OCI-M1 (cell line): ENCODE results near the gene ALCAM.
A peak's percentile ranks its signal among the peaks of the same experiment; 100 is the strongest.

Experiments
- DNase-seq: peaks from one replicate; lab custom pipeline; 2025; lab: John Stamatoyannopoulos, UW

Gene ALCAM

GRCh38 chr3:105366326-105367062 is at the start of gene ALCAM:
TSS of gene ALCAM (plus strand) at chr3:105366909.
- DNase-seq, result peak; percentile 92

- no peak for DNase-seq
Measured at GRCh38 chr3:105317841-105318240, 48.9 kb upstream of the ALCAM start.

GRCh38 chr3:105322570-105323273 is 44.0 kb upstream of the ALCAM start:
- DNase-seq, result no peak

GRCh38 chr3:105323274-105323599 is 43.5 kb upstream of the ALCAM start:
- DNase-seq, result no peak

- no peak for DNase-seq
Measured at GRCh38 chr3:105324951-105325350, 41.8 kb upstream of the ALCAM start.

GRCh38 chr3:105327662-105328337 is 38.9 kb upstream of the ALCAM start:
- peak; percentile 8 for DNase-seq

- DNase-seq, result no peak
Measured at GRCh38 chr3:105328338-105328730, 38.4 kb upstream of the ALCAM start.

GRCh38 chr3:105332961-105333360 is 33.7 kb upstream of the ALCAM start:
- no peak for DNase-seq

- DNase-seq, result no peak
Measured at GRCh38 chr3:105334138-105334882, 32.4 kb upstream of the ALCAM start.

- no peak for DNase-seq
Measured at GRCh38 chr3:105339946-105340345, 26.8 kb upstream of the ALCAM start.

- no peak for DNase-seq
Measured at GRCh38 chr3:105343991-105344390, 22.7 kb upstream of the ALCAM start.

GRCh38 chr3:105345156-105345555 is 21.6 kb upstream of the ALCAM start:
- DNase-seq, result no peak

- no peak for DNase-seq
Measured at GRCh38 chr3:105347625-105348302, 18.9 kb upstream of the ALCAM start.

GRCh38 chr3:105348307-105348706 is 18.4 kb upstream of the ALCAM start:
- DNase-seq, result no peak

GRCh38 chr3:105349684-105350387 is 16.9 kb upstream of the ALCAM start:
- no peak for DNase-seq

GRCh38 chr3:105351821-105352220 is 14.9 kb upstream of the ALCAM start:
- DNase-seq, result no peak

- no peak for DNase-seq
Measured at GRCh38 chr3:105352976-105353375, 13.7 kb upstream of the ALCAM start.

- no peak for DNase-seq
Measured at GRCh38 chr3:105353485-105354161, 13.1 kb upstream of the ALCAM start.

- no peak for DNase-seq
Measured at GRCh38 chr3:105354429-105354828, 12.3 kb upstream of the ALCAM start.

GRCh38 chr3:105355408-105356061 is 11.2 kb upstream of the ALCAM start:
- DNase-seq, result peak; percentile 40
